SH-SY5Y (cell line): Measurements from ENCODE around the gene PI4KB.

Source experiments
- GATA2 ChIP-seq: IDR thresholded peaks from 2 replicates; pipeline ENCODE4 v1.6.1; 2011; ENCODE audit warnings: mild to moderate bottlenecking, low read depth, low read length
- GATA3 ChIP-seq: IDR thresholded peaks from 2 replicates; pipeline ENCODE4 v1.6.1; 2011; ENCODE audit warnings: low read depth, mild to moderate bottlenecking, low read length, moderate library complexity

DNA sequence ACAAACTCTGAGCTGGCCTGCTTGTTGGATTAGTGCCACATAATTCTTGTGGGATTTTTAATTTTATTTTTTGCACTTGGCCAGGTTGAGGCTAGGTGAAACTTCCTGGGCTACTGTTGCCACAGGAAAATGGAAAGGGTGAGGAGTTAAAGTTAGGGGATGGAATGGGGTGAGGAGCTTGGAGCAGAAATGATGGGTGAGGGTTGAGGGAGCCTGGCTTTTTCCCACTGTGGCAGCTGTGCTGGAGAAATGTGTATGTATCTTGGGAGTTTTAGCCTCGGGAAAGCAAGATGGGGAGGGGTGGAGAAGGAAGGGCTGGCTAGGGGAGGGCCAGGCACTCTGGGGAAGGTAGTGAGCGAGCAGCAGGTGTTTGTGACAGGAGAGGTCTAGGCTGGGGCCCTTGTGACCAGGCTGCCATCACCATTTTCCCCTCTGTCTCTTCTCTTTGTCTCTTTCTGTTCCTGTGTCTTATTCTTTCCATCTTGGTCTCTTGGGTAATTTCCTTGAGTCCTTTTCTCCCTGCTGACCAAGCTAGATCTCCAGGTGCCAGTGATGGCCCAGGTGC is 43.1 kb downstream of the PI4KB start:
- no peak for TF ChIP-seq GATA3
- no peak for TF ChIP-seq GATA2
